ENCODE measurements around the gene METTL14. TPM values are rescaled to one million over a fixed set of nuclear protein-coding genes. Genes with fewer than 3 reads are reported as not detected.
A peak's percentile ranks its signal among the peaks of the same experiment; 100 is the strongest.
"Not testable (repeated sequence)": the region's sequence is repeated elsewhere in the genome, so short reads cannot be mapped to it uniquely, and the experiment has no call there.

METTL14 gene
- total RNA-seq, result 12.3 TPM

GRCh38 chr4:118684873-118685811, at the start of gene METTL14:
TSS of gene METTL14 (plus strand) at chr4:118685392. CDS start at chr4:118685535, 143 bp downstream.
- TF ChIP-seq POLR2A (IDR thresholded peaks at IDR 0.05) (peak in 1 of 2 donors; percentile 22), POLR2AphosphoS5 (IDR thresholded peaks at IDR 0.05; ENCODE audit: insufficient read depth in 1 of 2, low read depth in 1 of 2) (peak; percentile 92)
- TF ChIP-seq, protein P1, sequence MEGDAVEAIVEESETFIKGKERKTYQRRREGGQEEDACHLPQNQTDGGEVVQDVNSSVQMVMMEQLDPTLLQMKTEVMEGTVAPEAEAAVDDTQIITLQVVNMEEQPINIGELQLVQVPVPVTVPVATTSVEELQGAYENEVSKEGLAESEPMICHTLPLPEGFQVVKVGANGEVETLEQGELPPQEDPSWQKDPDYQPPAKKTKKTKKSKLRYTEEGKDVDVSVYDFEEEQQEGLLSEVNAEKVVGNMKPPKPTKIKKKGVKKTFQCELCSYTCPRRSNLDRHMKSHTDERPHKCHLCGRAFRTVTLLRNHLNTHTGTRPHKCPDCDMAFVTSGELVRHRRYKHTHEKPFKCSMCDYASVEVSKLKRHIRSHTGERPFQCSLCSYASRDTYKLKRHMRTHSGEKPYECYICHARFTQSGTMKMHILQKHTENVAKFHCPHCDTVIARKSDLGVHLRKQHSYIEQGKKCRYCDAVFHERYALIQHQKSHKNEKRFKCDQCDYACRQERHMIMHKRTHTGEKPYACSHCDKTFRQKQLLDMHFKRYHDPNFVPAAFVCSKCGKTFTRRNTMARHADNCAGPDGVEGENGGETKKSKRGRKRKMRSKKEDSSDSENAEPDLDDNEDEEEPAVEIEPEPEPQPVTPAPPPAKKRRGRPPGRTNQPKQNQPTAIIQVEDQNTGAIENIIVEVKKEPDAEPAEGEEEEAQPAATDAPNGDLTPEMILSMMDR (IDR thresholded peaks at IDR 0.05), result no peak
- peak within 1 kb of the TSS; percentile 72 to 78 for H3K4me3 ChIP-seq
- no peaks in the 10 kb centered on the region for H3K27me3 ChIP-seq
- peaks cover 21% of the 10 kb centered on the region for H3K4me1 ChIP-seq
- H3K36me3 ChIP-seq, result peaks cover 0 to 21% of the 10 kb centered on the region in 2 donors
- H3K9me3 ChIP-seq, result no peaks in the 10 kb centered on the region
- DNase-seq (ENCODE audit: extremely low spot score in 2 of 2), result peak in 1 of 2 donors; percentile 94
- intact Hi-C loops (cut with DNase I), result no loop called here
- H3K27ac ChIP-seq, result peak within 1 kb of the TSS; percentile 88

- H3K9me3 ChIP-seq; H3K27me3 ChIP-seq; H3K36me3 ChIP-seq; intact Hi-C loops (cut with DNase I); H3K27ac ChIP-seq; H3K4me3 ChIP-seq; DNase-seq (ENCODE audit: extremely low spot score in 2 of 2); H3K4me1 ChIP-seq: not testable (repeated sequence)
These were observed 49.1 kb upstream of the METTL14 start for GRCh38 chr4:118636126-118636525.

GRCh38 chr4:118664665-118665064, 20.5 kb upstream of the METTL14 start:
- H3K4me1 ChIP-seq; intact Hi-C loops (cut with DNase I); H3K27ac ChIP-seq; H3K4me3 ChIP-seq; DNase-seq (ENCODE audit: extremely low spot score in 2 of 2); H3K9me3 ChIP-seq; H3K36me3 ChIP-seq; H3K27me3 ChIP-seq: not testable (repeated sequence)

GRCh38 chr4:118669220-118669619, 16.0 kb upstream of the METTL14 start:
- H3K4me1 ChIP-seq; H3K4me3 ChIP-seq; intact Hi-C loops (cut with DNase I); H3K36me3 ChIP-seq; H3K9me3 ChIP-seq; H3K27ac ChIP-seq; H3K27me3 ChIP-seq; DNase-seq (ENCODE audit: extremely low spot score in 2 of 2): not testable (repeated sequence)

- H3K4me1 ChIP-seq; H3K4me3 ChIP-seq; intact Hi-C loops (cut with DNase I); DNase-seq (ENCODE audit: extremely low spot score in 2 of 2); H3K9me3 ChIP-seq; H3K36me3 ChIP-seq; H3K27me3 ChIP-seq; H3K27ac ChIP-seq: not testable (repeated sequence)
These were observed 14.2 kb upstream of the METTL14 start for GRCh38 chr4:118670968-118671367.

DNA sequence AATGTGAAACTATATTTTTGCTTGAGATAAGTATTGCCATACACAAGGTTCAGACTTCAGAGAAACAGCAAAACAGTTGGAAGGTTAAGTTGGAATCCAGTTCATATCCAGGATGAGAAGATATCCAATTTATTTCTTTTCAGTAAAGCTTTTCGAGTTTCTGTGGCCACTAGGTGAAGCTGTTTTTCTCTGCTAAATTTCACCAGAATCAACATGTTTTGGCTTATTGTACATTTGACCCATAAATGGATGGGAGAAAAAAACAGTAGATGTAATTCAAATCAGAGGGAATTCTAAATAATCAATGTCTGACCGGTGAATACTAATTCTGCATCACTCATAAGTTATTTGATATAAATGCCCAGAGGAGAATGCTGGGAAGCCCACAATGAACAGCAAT, 9.1 kb upstream of the METTL14 start:
- no peaks in the 10 kb centered on the region for H3K4me1 ChIP-seq
- DNase-seq (ENCODE audit: extremely low spot score in 2 of 2), result no peak
- no peak overlapping the region for H3K4me3 ChIP-seq
- intact Hi-C loops (cut with DNase I), result no loop called here
- TF ChIP-seq POLR2AphosphoS5 (IDR thresholded peaks at IDR 0.05; ENCODE audit: insufficient read depth in 1 of 2, low read depth in 1 of 2) (no peak), POLR2A (IDR thresholded peaks at IDR 0.05) (no peak)
- TF ChIP-seq, protein P1 (IDR thresholded peaks at IDR 0.05), result no peak
- H3K27me3 ChIP-seq, result no peaks in the 10 kb centered on the region
- no peaks in the 10 kb centered on the region for H3K36me3 ChIP-seq
- no peaks in the 10 kb centered on the region for H3K9me3 ChIP-seq
- no peak overlapping the region for H3K27ac ChIP-seq

GRCh38 chr4:118680808-118681207, 4.4 kb upstream of the METTL14 start:
- intact Hi-C loops (cut with DNase I), result no loop called here
- peaks cover 2% of the 10 kb centered on the region for H3K4me1 ChIP-seq

More at GRCh38 chr4:118680808-118681207, 4.4 kb upstream of the METTL14 start:
- TF ChIP-seq, protein P1 (IDR thresholded peaks at IDR 0.05), result no peak
- TF ChIP-seq POLR2A (IDR thresholded peaks at IDR 0.05) (no peak), POLR2AphosphoS5 (IDR thresholded peaks at IDR 0.05; ENCODE audit: insufficient read depth in 1 of 2, low read depth in 1 of 2) (no peak)
- H3K4me3 ChIP-seq, result no peak overlapping the region
- no peaks in the 10 kb centered on the region for H3K9me3 ChIP-seq
- H3K36me3 ChIP-seq, result no peaks in the 10 kb centered on the region
- no peaks in the 10 kb centered on the region for H3K27me3 ChIP-seq
- no peak for DNase-seq (ENCODE audit: extremely low spot score in 2 of 2)
- no peak overlapping the region for H3K27ac ChIP-seq

All from vagina (tissue), 2 donors.